Vagina (tissue), 2 donors: ENCODE results near the gene FAF2. TPM values are rescaled to one million over a fixed set of nuclear protein-coding genes. Genes with fewer than 3 reads are reported as not detected.
A peak's percentile ranks its signal among the peaks of the same experiment; 100 is the strongest.

Experiments
- DNase-seq, 2 donors: peaks; one replicate each; pipeline ENCODE4 v3.0.0-alpha.2; 2017; ENCODE audit errors: extremely low spot score in 2 of 2
- H3K27ac ChIP-seq: fragments of 200-600 bp; sonication (generic); one replicate; pipeline ENCODE4 v1.5.1; 2019
- H3K27me3 ChIP-seq: fragments of 200-600 bp; sonication (generic); one replicate; pipeline ENCODE4 v1.5.1; 2019
- H3K36me3 ChIP-seq, 2 donors: fragments of 200-600 bp; sonication (generic); one replicate each; pipeline ENCODE4 v1.5.1; 2017 to 2019
- H3K4me1 ChIP-seq: fragments of 200-600 bp; sonication (generic); one replicate; pipeline ENCODE4 v1.5.1; 2019
- H3K4me3 ChIP-seq, 2 donors: fragments of 200-600 bp; sonication (generic); 1 replicate in 1 of 2; 2 replicates in 1 of 2; pipeline ENCODE4 v1.5.1; 2016 to 2019
- H3K9me3 ChIP-seq: fragments of 200-600 bp; sonication (generic); one replicate; pipeline ENCODE4 v1.5.1; 2019
- CTCF ChIP-seq, 3 experiments: fragments of 450-650 bp in 2 of 3; fragments of 200-600 bp in 1 of 3; sonication (generic) in 1 of 3; IDR thresholded peaks; one replicate each; pipeline ENCODE4 v1.5.1; 2017 to 2019; ENCODE audit warnings: antibody characterized with exemption in 3 of 3, mild to moderate bottlenecking in 2 of 3, moderate library complexity in 2 of 3
- POLR2A ChIP-seq, 2 donors: fragments of 450-650 bp; IDR thresholded peaks; one replicate each; pipeline ENCODE4 v1.6.1; 2017; ENCODE audit warnings: antibody characterized with exemption in 2 of 2, mild to moderate bottlenecking in 2 of 2, moderate library complexity in 2 of 2
- POLR2AphosphoS5 ChIP-seq, 2 donors: sonication (generic); formaldehyde crosslinking; IDR thresholded peaks; one replicate each; pipeline ENCODE4 v1.9.0; 2017; ENCODE audit warnings: antibody characterized with exemption in 2 of 2, mild to moderate bottlenecking in 2 of 2, low read depth in 1 of 2; ENCODE audit not compliant: insufficient read depth in 1 of 2
- intact Hi-C: fragments of 100-400 bp; cut with DNase I; formaldehyde crosslinking; loops from one replicate; pipeline ENCODE4 v1.15.1; 2023
- total RNA-seq: library from RNA; depleted of rRNA; stranded (reverse); fragments of >200 nt; gene quantifications from one replicate; pipeline ENCODE4 v1.2.3, GENCODE V29; 2016

FAF2 gene
- total RNA-seq, 1 donor from 2014 or later = 25.3 TPM

- intact Hi-C loops = no loop called here
- no peak for TF ChIP-seq CTCF (IDR thresholded peaks at IDR 0.05)
- TF ChIP-seq POLR2AphosphoS5 (IDR thresholded peaks at IDR 0.05; ENCODE audit: insufficient read depth in 1 of 2, low read depth in 1 of 2) = no peak
- no peak for TF ChIP-seq POLR2A (IDR thresholded peaks at IDR 0.05)
Measured at GRCh38 chr5:176444742-176445141, 3.4 kb upstream of the FAF2 start.

GRCh38 chr5:176446028-176446665 lies 2.0 kb upstream of the FAF2 start:
- Histone ChIP-seq H3K27me3 (no peaks in the 10 kb centered on the region), H3K27ac (no peak overlapping the region), H3K9me3 (no peaks in the 10 kb centered on the region), H3K4me1 (peaks cover 37% of the 10 kb centered on the region), H3K4me3 (no peak overlapping the region), H3K36me3 (no peaks in the 10 kb centered on the region)
- DNase-seq = no peak
- no peak for TF ChIP-seq CTCF (IDR thresholded peaks at IDR 0.05)
- no peak for TF ChIP-seq POLR2A (IDR thresholded peaks at IDR 0.05)
- TF ChIP-seq POLR2AphosphoS5 (IDR thresholded peaks at IDR 0.05; ENCODE audit: insufficient read depth in 1 of 2, low read depth in 1 of 2) = no peak
- intact Hi-C loops = no loop called here

More at GRCh38 chr5:176444742-176445141, 3.4 kb upstream of the FAF2 start:
- no peaks in the 10 kb centered on the region for H3K27me3 ChIP-seq
- H3K27ac ChIP-seq = no peak overlapping the region
- DNase-seq = no peak
- no peaks in the 10 kb centered on the region for H3K36me3 ChIP-seq
- peaks cover 23% of the 10 kb centered on the region for H3K4me1 ChIP-seq
- H3K4me3 ChIP-seq = no peak overlapping the region
- no peaks in the 10 kb centered on the region for H3K9me3 ChIP-seq

- intact Hi-C loops = no loop called here
- TF ChIP-seq POLR2A (IDR thresholded peaks at IDR 0.05) (no peak), POLR2AphosphoS5 (IDR thresholded peaks at IDR 0.05; ENCODE audit: insufficient read depth in 1 of 2, low read depth in 1 of 2) (no peak), CTCF (IDR thresholded peaks at IDR 0.05) (no peak)
- Histone ChIP-seq H3K4me3 (peak overlapping the region; percentile 76 to 97), H3K9me3 (no peaks in the 10 kb centered on the region), H3K4me1 (peaks cover 41% of the 10 kb centered on the region), H3K36me3 (no peaks in the 10 kb centered on the region), H3K27ac (peak overlapping the region; percentile 96), H3K27me3 (no peaks in the 10 kb centered on the region)
- DNase-seq = peak in 1 of 2 donors; percentile 87
Measured at GRCh38 chr5:176446884-176447590, 1.1 kb upstream of the FAF2 start.

- no peak for DNase-seq
- intact Hi-C loops = no loop called here
- H3K9me3 ChIP-seq = no peaks in the 10 kb centered on the region
Measured at GRCh38 chr5:176447591-176447977, 601 bp upstream of the FAF2 start.

More at GRCh38 chr5:176447591-176447977, 601 bp upstream of the FAF2 start:
- Histone ChIP-seq H3K27ac (peak overlapping the region; percentile 96), H3K27me3 (no peaks in the 10 kb centered on the region), H3K4me1 (peaks cover 46% of the 10 kb centered on the region), H3K36me3 (no peaks in the 10 kb centered on the region), H3K4me3 (peak overlapping the region; percentile 76 to 97)
- TF ChIP-seq POLR2A (IDR thresholded peaks at IDR 0.05) (no peak), CTCF (IDR thresholded peaks at IDR 0.05) (no peak), POLR2AphosphoS5 (IDR thresholded peaks at IDR 0.05; ENCODE audit: insufficient read depth in 1 of 2, low read depth in 1 of 2) (no peak)
